Measurements from ENCODE around the gene ARMC3.

Gene ARMC3

DNA sequence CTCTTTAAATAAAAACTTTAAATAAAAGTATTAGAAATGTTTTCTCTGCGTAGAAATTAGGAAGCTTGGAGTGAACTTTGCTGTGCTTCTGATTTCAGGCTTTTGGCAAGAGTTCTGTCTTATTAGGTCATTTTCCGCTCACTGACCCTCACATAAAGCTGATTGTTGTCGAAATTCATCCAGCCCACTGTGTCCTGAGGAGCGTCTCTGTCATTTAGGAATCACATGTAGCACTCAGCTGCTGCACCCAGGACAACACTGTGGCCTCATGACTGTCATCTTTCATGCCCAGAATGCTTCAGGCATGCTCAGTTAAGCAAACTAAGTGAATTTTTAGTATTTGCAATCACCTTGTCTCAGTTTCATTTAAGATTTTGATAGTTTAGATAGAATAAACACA, 109.7 kb downstream of the ARMC3 start:
- Histone ChIP-seq H3F3A (ENCODE audit: control insufficient read depth, insufficient read depth) (no peaks in the 10 kb centered on the region), H3K79me2 (ENCODE audit: control insufficient read depth, low read length) (no peaks in the 10 kb centered on the region), H3K4me2 (ENCODE audit: low read length) (no peak overlapping the region), H3K27me3 (ENCODE audit: control insufficient read depth, low read length) (peaks cover 12% of the 10 kb centered on the region; the same call in 1 of the 2 replicates), H3K9me3 (ENCODE audit: control insufficient read depth, insufficient read depth, low read length) (no peaks in the 10 kb centered on the region), H3K4me3 (ENCODE audit: low read length) (no peak overlapping the region), H4K20me1 (ENCODE audit: control insufficient read depth, insufficient read depth, low read depth, low read length) (no peaks in the 10 kb centered on the region), H3K27ac (ENCODE audit: low read depth, low read length) (no peak overlapping the region), H3K36me3 (ENCODE audit: control insufficient read depth, low read length) (no peaks in the 10 kb centered on the region), H3K9me2 (replicated peaks; ENCODE audit: control insufficient read depth, low read length) (no peaks in the 10 kb centered on the region), H3K4me1 (ENCODE audit: control insufficient read depth, low read length) (no peaks in the 10 kb centered on the region)
- TF ChIP-seq, protein P1, sequence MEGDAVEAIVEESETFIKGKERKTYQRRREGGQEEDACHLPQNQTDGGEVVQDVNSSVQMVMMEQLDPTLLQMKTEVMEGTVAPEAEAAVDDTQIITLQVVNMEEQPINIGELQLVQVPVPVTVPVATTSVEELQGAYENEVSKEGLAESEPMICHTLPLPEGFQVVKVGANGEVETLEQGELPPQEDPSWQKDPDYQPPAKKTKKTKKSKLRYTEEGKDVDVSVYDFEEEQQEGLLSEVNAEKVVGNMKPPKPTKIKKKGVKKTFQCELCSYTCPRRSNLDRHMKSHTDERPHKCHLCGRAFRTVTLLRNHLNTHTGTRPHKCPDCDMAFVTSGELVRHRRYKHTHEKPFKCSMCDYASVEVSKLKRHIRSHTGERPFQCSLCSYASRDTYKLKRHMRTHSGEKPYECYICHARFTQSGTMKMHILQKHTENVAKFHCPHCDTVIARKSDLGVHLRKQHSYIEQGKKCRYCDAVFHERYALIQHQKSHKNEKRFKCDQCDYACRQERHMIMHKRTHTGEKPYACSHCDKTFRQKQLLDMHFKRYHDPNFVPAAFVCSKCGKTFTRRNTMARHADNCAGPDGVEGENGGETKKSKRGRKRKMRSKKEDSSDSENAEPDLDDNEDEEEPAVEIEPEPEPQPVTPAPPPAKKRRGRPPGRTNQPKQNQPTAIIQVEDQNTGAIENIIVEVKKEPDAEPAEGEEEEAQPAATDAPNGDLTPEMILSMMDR (IDR thresholded peaks at IDR 0.05; ENCODE audit: low read depth, low read length, poor library complexity, severe bottlenecking), result no peak
- no peak for TF ChIP-seq EZH2phosphoT487 (IDR thresholded peaks at IDR 0.05; ENCODE audit: borderline replicate concordance, low read length)

DNA sequence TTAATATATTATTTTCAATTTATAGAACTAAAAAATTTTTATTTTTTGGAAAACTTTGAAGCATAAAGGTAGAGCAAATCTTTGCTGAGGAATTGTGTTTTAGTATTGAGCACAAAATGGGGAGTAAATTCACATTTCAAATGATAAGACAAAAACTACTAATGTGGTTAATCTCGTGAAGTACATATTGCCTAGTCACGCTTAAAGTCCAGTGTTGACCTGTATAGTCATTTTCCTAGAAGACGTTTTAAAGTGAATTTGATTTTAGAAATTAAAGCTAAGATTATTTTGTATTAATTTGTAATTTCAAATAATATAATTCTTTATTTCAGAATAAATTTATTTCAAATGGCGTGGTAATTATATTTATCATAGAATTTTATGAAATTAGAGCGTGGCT, 110.3 kb downstream of the ARMC3 start:
- no peaks in the 10 kb centered on the region for H4K20me1 ChIP-seq (ENCODE audit: control insufficient read depth, insufficient read depth, low read depth, low read length)
- no peak overlapping the region for H3K27ac ChIP-seq (ENCODE audit: low read depth, low read length)
- no peak overlapping the region for H3K4me3 ChIP-seq (ENCODE audit: low read length)
- no peaks in the 10 kb centered on the region for H3K4me1 ChIP-seq (ENCODE audit: control insufficient read depth, low read length)
- H3F3A ChIP-seq (ENCODE audit: control insufficient read depth, insufficient read depth), result no peaks in the 10 kb centered on the region
- no peaks in the 10 kb centered on the region for H3K9me2 ChIP-seq (replicated peaks; ENCODE audit: control insufficient read depth, low read length)
- TF ChIP-seq, protein P1 (IDR thresholded peaks at IDR 0.05; ENCODE audit: low read depth, low read length, poor library complexity, severe bottlenecking), result no peak
- TF ChIP-seq EZH2phosphoT487 (IDR thresholded peaks at IDR 0.05; ENCODE audit: borderline replicate concordance, low read length), result no peak
- H3K4me2 ChIP-seq (ENCODE audit: low read length), result no peak overlapping the region
- H3K79me2 ChIP-seq (ENCODE audit: control insufficient read depth, low read length), result no peaks in the 10 kb centered on the region
- H3K36me3 ChIP-seq (ENCODE audit: control insufficient read depth, low read length), result no peaks in the 10 kb centered on the region
- peaks cover 15% of the 10 kb centered on the region for H3K27me3 ChIP-seq (ENCODE audit: control insufficient read depth, low read length)
- H3K9me3 ChIP-seq (ENCODE audit: control insufficient read depth, insufficient read depth, low read length), result no peaks in the 10 kb centered on the region

DNA sequence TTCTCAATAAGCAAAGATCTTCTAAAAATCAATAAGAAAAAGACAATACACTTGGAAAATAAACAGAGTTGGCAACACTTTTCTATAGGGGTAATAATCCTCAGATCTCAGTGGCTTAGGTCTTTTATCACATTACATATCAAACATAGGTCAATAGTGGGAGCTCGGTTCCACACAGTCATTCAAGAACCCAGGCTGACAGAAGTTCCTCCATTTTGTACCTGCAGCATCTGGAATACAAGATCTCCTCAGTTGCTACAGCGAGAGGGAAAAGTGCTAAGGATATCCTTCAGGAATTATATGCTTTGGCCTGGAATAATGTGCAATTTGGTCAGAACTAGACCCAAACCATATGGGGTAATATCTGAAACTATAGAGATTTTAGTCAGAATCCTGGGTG, 112.1 kb downstream of the ARMC3 start:
- H3K79me2 ChIP-seq (ENCODE audit: control insufficient read depth, low read length), result no peaks in the 10 kb centered on the region
- no peak for TF ChIP-seq EZH2phosphoT487 (IDR thresholded peaks at IDR 0.05; ENCODE audit: borderline replicate concordance, low read length)
- TF ChIP-seq, protein P1 (IDR thresholded peaks at IDR 0.05; ENCODE audit: low read depth, low read length, poor library complexity, severe bottlenecking), result no peak

More for the DNA sequence above, 112.1 kb downstream of the ARMC3 start:
- Histone ChIP-seq H3K9me3 (ENCODE audit: control insufficient read depth, insufficient read depth, low read length) (no peaks in the 10 kb centered on the region), H3K27me3 (ENCODE audit: control insufficient read depth, low read length) (peaks cover 17% of the 10 kb centered on the region), H3K4me1 (ENCODE audit: control insufficient read depth, low read length) (no peaks in the 10 kb centered on the region), H3F3A (ENCODE audit: control insufficient read depth, insufficient read depth) (no peaks in the 10 kb centered on the region), H3K36me3 (ENCODE audit: control insufficient read depth, low read length) (no peaks in the 10 kb centered on the region), H3K9me2 (replicated peaks; ENCODE audit: control insufficient read depth, low read length) (no peaks in the 10 kb centered on the region), H3K4me3 (ENCODE audit: low read length) (no peak overlapping the region), H4K20me1 (ENCODE audit: control insufficient read depth, insufficient read depth, low read depth, low read length) (no peaks in the 10 kb centered on the region), H3K27ac (ENCODE audit: low read depth, low read length) (no peak overlapping the region), H3K4me2 (ENCODE audit: low read length) (no peak overlapping the region)

Measured in DOHH2 (cell line).